IPS-18c (cell line): ENCODE measurements around the gene SQOR.

Experiments used
- H3K4me3 ChIP-seq: 2 replicates; pipeline ENCODE4 v1.7.0; 2013; ENCODE audit warnings: low read depth, mild to moderate bottlenecking, low read length, moderate library complexity; ENCODE audit not compliant: insufficient read depth
- H3K9me3 ChIP-seq: one replicate; pipeline ENCODE4 v1.6.1; 2013; ENCODE audit warnings: mild to moderate bottlenecking, low read length, moderate library complexity; ENCODE audit not compliant: control insufficient read depth, insufficient read depth

The SQOR gene

GRCh38 chr15:45616901-45617323 is 17.9 kb upstream of the SQOR start:
- H3K9me3 ChIP-seq = no peaks in the 10 kb centered on the region

GRCh38 chr15:45618813-45619212 is 16.0 kb upstream of the SQOR start:
- Histone ChIP-seq H3K9me3 (no peaks in the 10 kb centered on the region), H3K4me3 (no peak overlapping the region)

More at GRCh38 chr15:45616901-45617323, 17.9 kb upstream of the SQOR start:
- H3K4me3 ChIP-seq = no peak overlapping the region

- peaks cover 2% of the 10 kb centered on the region for H3K9me3 ChIP-seq
- no peak overlapping the region for H3K4me3 ChIP-seq
These were observed 6.7 kb upstream of the SQOR start for GRCh38 chr15:45628136-45628535.

GRCh38 chr15:45630917-45631691 is 3.7 kb upstream of the SQOR start:
- Histone ChIP-seq H3K4me3 (no peak overlapping the region), H3K9me3 (peaks cover 2% of the 10 kb centered on the region)

DNA sequence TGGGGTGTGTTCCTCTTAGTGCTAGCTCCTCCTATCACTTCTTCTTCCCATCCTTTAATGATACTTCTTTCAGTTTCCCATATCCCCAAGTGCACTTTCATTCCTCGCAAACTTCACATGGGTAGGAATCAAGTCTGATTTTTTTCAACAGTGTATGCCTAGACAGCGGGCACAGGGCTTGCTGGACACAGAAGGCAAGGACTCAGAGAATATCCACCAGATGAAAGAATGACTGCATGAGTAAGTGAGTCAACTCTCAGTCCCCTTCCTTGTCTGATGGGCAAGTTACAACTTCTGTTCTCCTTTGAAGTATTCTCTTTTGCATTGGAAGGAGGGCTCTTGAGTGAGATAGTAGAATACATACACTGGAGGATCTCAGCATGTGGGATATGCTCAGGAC is 3.1 kb upstream of the SQOR start:
- Histone ChIP-seq H3K9me3 (peaks cover 2% of the 10 kb centered on the region), H3K4me3 (no peak overlapping the region)

GRCh38 chr15:45635191-45635638 is 386 bp downstream of the SQOR start:
- Histone ChIP-seq H3K4me3 (peak overlapping the region; percentile 71), H3K9me3 (no peaks in the 10 kb centered on the region)

DNA sequence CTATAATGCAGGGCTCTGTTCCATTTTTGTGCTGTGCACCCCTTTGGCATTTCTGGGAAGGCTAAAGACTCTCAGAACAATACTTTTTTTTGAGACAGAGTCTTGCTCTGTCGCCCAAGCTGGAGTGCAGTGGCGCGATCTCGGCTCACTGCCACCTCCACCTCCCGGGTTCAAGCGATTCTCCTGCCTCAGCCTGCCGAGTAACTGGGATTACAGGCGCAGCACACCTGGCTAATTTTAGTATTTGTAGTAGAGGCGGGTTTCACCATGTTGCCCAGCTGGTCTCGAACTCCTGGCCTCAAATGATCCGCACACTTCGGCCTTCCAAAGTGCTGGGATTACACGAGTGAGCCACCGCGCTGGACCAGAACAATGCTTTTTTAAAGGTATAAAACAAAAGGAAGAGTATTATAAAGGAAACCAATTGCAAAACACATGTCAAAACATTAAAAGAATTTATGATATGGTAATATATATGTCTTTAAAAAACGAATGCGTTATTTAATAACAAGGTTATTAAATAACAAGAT is 999 bp downstream of the SQOR start:
- Histone ChIP-seq H3K4me3 (peak overlapping the region; percentile 71), H3K9me3 (no peaks in the 10 kb centered on the region)

- Histone ChIP-seq H3K4me3 (no peak overlapping the region), H3K9me3 (no peaks in the 10 kb centered on the region)
These were observed 2.3 kb downstream of the SQOR start for GRCh38 chr15:45637141-45637540.

DNA sequence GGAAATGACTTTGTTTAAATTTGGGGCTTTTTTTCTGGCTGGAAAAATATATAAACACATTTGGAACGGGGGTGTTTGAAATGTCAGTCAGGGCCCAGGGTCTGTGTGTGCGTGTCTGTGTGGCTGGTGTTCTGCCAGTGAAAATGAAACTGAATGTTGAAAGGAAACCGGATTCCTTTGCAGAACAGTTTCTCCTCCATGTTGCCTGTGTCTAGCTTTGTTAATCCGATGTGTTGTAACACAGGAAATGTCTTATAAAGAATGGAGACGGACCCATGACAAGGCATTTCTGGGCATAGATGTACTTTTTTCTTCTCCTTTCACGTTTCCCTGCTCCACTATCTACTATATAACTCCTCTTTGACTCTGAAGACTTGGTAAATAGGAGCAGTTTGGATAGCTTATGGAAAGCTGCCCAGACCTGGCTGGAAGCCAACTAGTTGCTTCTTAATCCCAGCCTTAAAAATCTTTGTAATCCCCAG is 2.8 kb downstream of the SQOR start:
- H3K9me3 ChIP-seq = no peaks in the 10 kb centered on the region
- no peak overlapping the region for H3K4me3 ChIP-seq

DNA sequence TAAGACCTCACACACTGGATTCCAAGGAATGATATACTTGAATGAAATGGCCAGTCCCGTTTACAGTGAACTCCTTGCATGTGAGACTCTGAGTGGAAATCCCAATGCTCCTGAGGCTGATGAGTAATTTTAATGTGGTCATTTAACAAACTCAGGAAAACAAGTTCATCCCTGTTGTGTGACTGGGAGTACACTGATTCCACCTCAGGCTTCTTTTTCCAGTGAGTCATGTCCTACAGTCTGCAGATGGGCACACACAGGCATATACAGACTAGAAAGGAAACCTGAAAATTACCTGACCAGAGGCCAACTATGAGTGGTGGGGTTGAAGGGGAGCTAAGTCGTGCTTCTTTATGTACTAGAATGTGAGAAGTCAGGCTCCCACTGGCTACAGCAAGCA is 5.8 kb downstream of the SQOR start:
- no peak overlapping the region for H3K4me3 ChIP-seq
- H3K9me3 ChIP-seq = no peaks in the 10 kb centered on the region

GRCh38 chr15:45641374-45641781 is 6.5 kb downstream of the SQOR start:
- no peaks in the 10 kb centered on the region for H3K9me3 ChIP-seq
- H3K4me3 ChIP-seq = no peak overlapping the region

DNA sequence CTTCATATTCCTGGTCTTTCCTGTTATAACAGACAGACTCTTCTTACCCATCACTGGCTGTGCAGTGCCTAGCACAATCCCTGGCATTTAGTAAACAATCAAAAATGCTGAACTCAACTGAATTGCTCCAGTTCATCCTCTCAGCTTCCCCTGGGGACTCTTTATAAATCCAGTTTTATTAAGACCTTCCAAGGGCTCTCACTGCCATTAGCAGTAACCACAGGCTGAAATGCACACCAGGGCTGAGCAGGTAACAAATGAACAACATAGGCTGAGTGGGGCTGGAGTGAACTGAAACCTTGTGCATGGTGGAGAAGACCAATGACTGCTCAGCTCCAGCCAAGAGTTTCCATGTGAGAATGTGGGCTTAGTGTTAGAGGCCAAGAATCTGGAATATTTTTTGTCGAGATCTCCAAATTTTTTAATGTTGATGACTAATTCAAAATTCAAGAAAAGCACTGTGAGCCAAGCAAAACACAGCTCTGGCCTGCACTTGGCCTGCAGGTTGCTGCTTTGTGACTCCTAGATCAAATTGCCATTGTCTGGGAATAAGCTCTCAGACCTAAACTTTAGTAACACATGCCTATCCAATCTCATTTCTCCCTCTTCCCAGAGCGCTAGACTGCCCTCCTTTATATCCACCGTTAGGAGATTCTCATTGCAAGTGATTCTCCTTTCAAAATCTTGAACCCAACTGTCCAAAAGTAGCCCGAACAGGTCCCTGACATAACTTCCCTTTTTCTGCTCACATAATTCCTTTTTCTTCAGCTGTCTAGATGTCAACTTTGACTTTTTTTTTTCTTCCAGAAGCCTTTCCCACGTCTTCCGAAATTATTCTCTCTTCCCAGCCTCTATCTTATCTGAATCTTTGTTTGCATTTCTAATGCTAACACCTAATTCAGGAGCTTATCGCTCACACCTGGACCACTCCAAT is 7.4 kb downstream of the SQOR start:
- Histone ChIP-seq H3K4me3 (no peak overlapping the region), H3K9me3 (no peaks in the 10 kb centered on the region)

GRCh38 chr15:45644437-45644836 is 9.6 kb downstream of the SQOR start:
- Histone ChIP-seq H3K4me3 (no peak overlapping the region), H3K9me3 (no peaks in the 10 kb centered on the region)

- Histone ChIP-seq H3K4me3 (no peak overlapping the region), H3K9me3 (no peaks in the 10 kb centered on the region)
These were observed 10.5 kb downstream of the SQOR start for GRCh38 chr15:45645026-45645980.

- Histone ChIP-seq H3K9me3 (no peaks in the 10 kb centered on the region), H3K4me3 (no peak overlapping the region)
These were observed 11.4 kb downstream of the SQOR start for GRCh38 chr15:45646220-45646619.

- no peak overlapping the region for H3K4me3 ChIP-seq
These were observed 13.0 kb downstream of the SQOR start for GRCh38 chr15:45647828-45648227.

More at GRCh38 chr15:45647828-45648227, 13.0 kb downstream of the SQOR start:
- no peaks in the 10 kb centered on the region for H3K9me3 ChIP-seq
